Prostate gland (tissue), 2 donors: Measurements from ENCODE around the gene RAB5B. TPM values are rescaled to one million over a fixed set of nuclear protein-coding genes. Genes with fewer than 3 reads are reported as not detected.
"Not testable (repeated sequence)": the region's sequence is repeated elsewhere in the genome, so short reads cannot be mapped to it uniquely, and the experiment has no call there.

Experiments
- DNase-seq: peaks from one replicate; pipeline ENCODE4 v3.0.0-alpha.2; 2019; ENCODE audit warnings: low spot score
- H3K27ac ChIP-seq, 2 donors: fragments of 200-600 bp; sonication (generic); 2 replicates each; pipeline ENCODE4 v1.5.1; 2017 to 2019
- H3K27me3 ChIP-seq: fragments of 200-600 bp; sonication (generic); replicated peaks from 2 replicates; pipeline ENCODE4 v1.5.1; 2019; ENCODE audit not compliant: insufficient read depth
- H3K36me3 ChIP-seq, 2 donors: fragments of 200-600 bp; sonication (generic); 1 replicate in 1 of 2; 2 replicates in 1 of 2; pipeline versions ENCODE4 v1.5.1 to v1.8.1; 2017 to 2019
- H3K4me1 ChIP-seq: fragments of 200-600 bp; sonication (generic); replicated peaks from 2 replicates; pipeline ENCODE4 v1.5.1; 2019
- H3K4me3 ChIP-seq, 2 donors: fragments of 200-600 bp; sonication (generic); 2 replicates each; pipeline ENCODE4 v1.5.1; 2017 to 2019
- H3K9me3 ChIP-seq: fragments of 200-600 bp; sonication (generic); 2 replicates; pipeline ENCODE4 v1.5.1; 2017
- CTCF ChIP-seq, 4 experiments: fragments of 200-600 bp in 2 of 4; fragments of 450-650 bp in 2 of 4; sonication (generic) in 2 of 4; IDR thresholded peaks; 1 replicate in 3 of 4; 2 replicates in 1 of 4; pipeline ENCODE4 v1.5.1; 2016 to 2019; ENCODE audit warnings: antibody characterized with exemption in 4 of 4, mild to moderate bottlenecking in 2 of 4, moderate library complexity in 2 of 4
- POLR2A ChIP-seq: fragments of 450-650 bp; IDR thresholded peaks from one replicate; pipeline ENCODE4 v1.6.1; 2016; ENCODE audit warnings: antibody characterized with exemption, mild to moderate bottlenecking
- POLR2AphosphoS5 ChIP-seq: sonication (generic); formaldehyde crosslinking; IDR thresholded peaks from one replicate; pipeline ENCODE4 v1.6.1; 2017; ENCODE audit warnings: antibody characterized with exemption
- WGBS: methylation state at CpG from one replicate; pipeline ENCODE4 v1.1.5; 2018; 5-methylcytosine and 5-hydroxymethylcytosine counted together
- intact Hi-C: fragments of 100-400 bp; cut with DNase I; formaldehyde crosslinking; loops from one replicate; pipeline ENCODE4 v1.14.2; 2022
- total RNA-seq, 2 donors: library from RNA; depleted of rRNA; stranded (reverse); fragments of >200 nt; gene quantifications; one replicate each; pipeline ENCODE4 v1.1.0, GENCODE V29; 2016

Gene RAB5B
- total RNA-seq, 2 donors from 2014 or later: 82.5 to 191 TPM

GRCh38 chr12:56001487-56002100 is 27.7 kb downstream of the RAB5B start:
- no peak overlapping the region for H3K4me3 ChIP-seq
- intact Hi-C loops: no loop called here
- H3K27me3 ChIP-seq: no peaks in the 10 kb centered on the region
- H3K36me3 ChIP-seq: no peaks in the 10 kb centered on the region
- WGBS: 63% methylated on average over 7 of the region's 7 CpGs
- TF ChIP-seq POLR2A (no peak), POLR2AphosphoS5 (no peak), CTCF (IDR thresholded peaks at IDR 0.05) (no peak)
- H3K4me1 ChIP-seq: peaks cover 4% of the 10 kb centered on the region
- no peak overlapping the region for H3K27ac ChIP-seq
- DNase-seq: no peak
- no peaks in the 10 kb centered on the region for H3K9me3 ChIP-seq

GRCh38 chr12:56003376-56003775 is 29.5 kb downstream of the RAB5B start:
- DNase-seq, H3K36me3 ChIP-seq, H3K4me1 ChIP-seq, H3K4me3 ChIP-seq, H3K27me3 ChIP-seq, H3K27ac ChIP-seq, H3K9me3 ChIP-seq, intact Hi-C loops: not testable (repeated sequence)
- 91% methylated on average over 5 of the region's 5 CpGs for WGBS

GRCh38 chr12:56004211-56004610 is 30.3 kb downstream of the RAB5B start:
- H3K27me3 ChIP-seq: no peaks in the 10 kb centered on the region
- H3K27ac ChIP-seq: no peak overlapping the region
- no peak for TF ChIP-seq POLR2AphosphoS5
- no peak for TF ChIP-seq POLR2A
- TF ChIP-seq CTCF (IDR thresholded peaks at IDR 0.05): no peak
- H3K4me3 ChIP-seq: no peak overlapping the region
- no peaks in the 10 kb centered on the region for H3K9me3 ChIP-seq
- 96% methylated on average over 10 of the region's 10 CpGs for WGBS
- no peaks in the 10 kb centered on the region for H3K36me3 ChIP-seq
- DNase-seq: no peak
- H3K4me1 ChIP-seq: no peaks in the 10 kb centered on the region
- intact Hi-C loops: no loop called here

DNA sequence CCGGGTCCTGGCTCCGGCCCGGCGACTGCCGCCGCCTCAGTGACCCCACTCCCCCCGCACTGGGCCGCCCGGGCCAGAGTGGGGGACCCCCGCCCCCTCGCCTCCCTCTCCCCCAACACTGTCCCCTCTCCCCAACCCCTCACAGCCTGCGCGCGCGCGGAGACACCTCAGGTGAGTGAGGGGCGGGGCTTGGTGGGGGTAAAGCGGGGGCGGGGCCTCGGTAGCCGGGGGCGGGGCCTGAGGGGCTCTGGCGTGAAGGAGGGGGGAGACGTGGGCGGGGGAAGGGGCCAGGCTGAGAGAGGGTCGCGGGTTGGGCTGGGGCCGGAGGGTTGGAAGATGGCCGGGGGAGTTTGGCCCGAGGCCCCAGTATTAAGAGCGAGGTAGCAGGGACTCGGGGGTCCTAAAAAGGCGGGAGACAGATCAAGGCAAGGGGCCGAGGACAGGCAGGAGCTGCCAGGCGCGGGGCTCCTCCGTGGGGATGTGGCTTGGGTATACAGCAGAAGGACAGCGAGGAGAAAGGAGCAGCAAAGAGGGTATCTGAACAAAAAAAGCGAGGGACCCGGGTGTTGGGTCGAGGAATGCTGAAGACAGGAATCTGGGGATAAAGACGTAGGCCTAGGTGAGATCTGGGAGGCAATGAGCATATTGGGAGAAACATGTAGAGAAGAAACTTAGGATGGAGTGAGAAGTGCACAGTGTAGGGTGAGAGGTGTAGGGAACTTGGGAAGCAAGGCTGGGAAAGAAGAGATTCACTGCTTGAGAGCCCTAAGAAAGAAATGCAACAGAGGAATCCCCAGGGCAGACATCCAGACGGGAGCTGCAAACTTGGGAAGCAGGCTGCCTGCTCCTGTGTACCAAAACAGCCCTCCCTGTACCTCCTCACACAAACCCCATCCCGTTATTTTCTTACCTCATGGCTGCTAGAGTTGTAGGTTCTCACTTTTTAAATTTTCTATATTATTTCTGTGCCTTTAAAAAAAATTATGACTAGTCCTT is 34.0 kb downstream of the RAB5B start:
- Histone ChIP-seq H3K27me3 (no peaks in the 10 kb centered on the region), H3K36me3 (no peaks in the 10 kb centered on the region), H3K27ac (peak overlapping the region; percentile 98 to 99), H3K9me3 (no peaks in the 10 kb centered on the region), H3K4me1 (no peaks in the 10 kb centered on the region), H3K4me3 (peak overlapping the region; percentile 96)
- intact Hi-C loops: no loop called here
- 2% methylated on average over 26 of the region's 44 CpGs for WGBS
- TF ChIP-seq POLR2AphosphoS5 (no peak), POLR2A (no peak), CTCF (IDR thresholded peaks at IDR 0.05) (no peak)
- peak; percentile 57 for DNase-seq

- no peak for DNase-seq
- TF ChIP-seq POLR2A (no peak), CTCF (IDR thresholded peaks at IDR 0.05) (no peak), POLR2AphosphoS5 (no peak)
- no peak overlapping the region for H3K4me3 ChIP-seq
- 61% methylated on average over 2 of the region's 2 CpGs for WGBS
- no peak overlapping the region for H3K27ac ChIP-seq
- intact Hi-C loops: no loop called here
- H3K4me1 ChIP-seq: no peaks in the 10 kb centered on the region
- no peaks in the 10 kb centered on the region for H3K9me3 ChIP-seq
- H3K27me3 ChIP-seq: no peaks in the 10 kb centered on the region
- no peaks in the 10 kb centered on the region for H3K36me3 ChIP-seq
Measured at GRCh38 chr12:56010111-56010570, 36.3 kb downstream of the RAB5B start.
